CD14-positive monocyte (primary cell): ENCODE data around the gene ZNF503. TPM values are rescaled to one million over a fixed set of nuclear protein-coding genes. Genes with fewer than 3 reads are reported as not detected.

Experiments used
- DNase-seq, 3 donors: peaks; one replicate each; pipeline ENCODE4 v3.0.0-alpha.2; 2011 to 2022
- H2AFZ ChIP-seq: 2 replicates; pipeline ENCODE4 v1.6.0; 2012; ENCODE audit warnings: mild to moderate bottlenecking, low read depth, low read length, inconsistent platforms; ENCODE audit not compliant: insufficient read depth, poor library complexity, severe bottlenecking
- H3K27ac ChIP-seq, 2 donors: 1 replicate in 1 of 2; 2 replicates in 1 of 2; pipeline ENCODE4 v1.5.1; 2012 to 2013; ENCODE audit warnings: low read length in 2 of 2, control low read depth in 1 of 2, inconsistent platforms in 1 of 2, low read depth in 1 of 2, mild to moderate bottlenecking in 1 of 2
- H3K27me3 ChIP-seq, 2 donors: one replicate each; pipeline versions ENCODE4 v1.6.0 to v1.6.1; 2011 to 2013; ENCODE audit warnings: low read length in 2 of 2; ENCODE audit not compliant: control insufficient read depth in 2 of 2, insufficient read depth in 2 of 2
- H3K36me3 ChIP-seq, 2 donors: replicated peaks in 1 of 2; 1 replicate in 1 of 2; 2 replicates in 1 of 2; pipeline versions ENCODE4 v1.5.1 to v1.6.1; 2012 to 2013; ENCODE audit warnings: low read length in 2 of 2, control low read depth in 1 of 2, inconsistent platforms in 1 of 2, mild to moderate bottlenecking in 1 of 2; ENCODE audit not compliant: insufficient read depth in 2 of 2, control insufficient read depth in 1 of 2
- H3K4me1 ChIP-seq, 2 donors: 1 replicate in 1 of 2; 2 replicates in 1 of 2; pipeline versions ENCODE4 v1.5.1 to v1.6.1; 2012 to 2013; ENCODE audit warnings: low read length in 2 of 2, control low read depth in 1 of 2, inconsistent platforms in 1 of 2, mild to moderate bottlenecking in 1 of 2, moderate library complexity in 1 of 2; ENCODE audit not compliant: insufficient read depth in 2 of 2, control insufficient read depth in 1 of 2
- H3K4me2 ChIP-seq: replicated peaks from 2 replicates; pipeline ENCODE3; 2012; ENCODE audit warnings: low read length, moderate library complexity, mild to moderate bottlenecking; ENCODE audit not compliant: poor library complexity, severe bottlenecking; ENCODE audit errors: extremely low read depth
- H3K4me3 ChIP-seq, 3 experiments: fragments of 200-600 bp in 1 of 3; sonication (generic) in 1 of 3; replicated peaks in 1 of 3; 1 replicate in 2 of 3; 2 replicates in 1 of 3; pipeline ENCODE4 v1.5.1; 2011 to 2013; ENCODE audit warnings: low read length in 3 of 3, mild to moderate bottlenecking in 3 of 3, control low read depth in 2 of 3, low read depth in 2 of 3, inconsistent platforms in 1 of 3, moderate library complexity in 1 of 3
- H3K79me2 ChIP-seq: 2 replicates; pipeline ENCODE4 v1.6.0; 2012; ENCODE audit warnings: mild to moderate bottlenecking, control low read depth, inconsistent platforms, low read length, moderate library complexity; ENCODE audit not compliant: insufficient read depth
- H3K9ac ChIP-seq: 2 replicates; pipeline ENCODE4 v1.6.0; 2017; ENCODE audit warnings: low read length, mild to moderate bottlenecking; ENCODE audit not compliant: insufficient read depth, poor library complexity, severe bottlenecking
- H3K9me3 ChIP-seq, 2 donors: replicated peaks in 1 of 2; 1 replicate in 1 of 2; 2 replicates in 1 of 2; pipeline versions ENCODE4 v1.5.1 to v1.6.1; 2012 to 2013; ENCODE audit warnings: low read length in 2 of 2, control low read depth in 1 of 2; ENCODE audit not compliant: control insufficient read depth in 1 of 2, insufficient read depth in 1 of 2
- H4K20me1 ChIP-seq: 2 replicates; pipeline ENCODE4 v1.6.0; 2012; ENCODE audit warnings: mild to moderate bottlenecking, low read length, control low read depth, moderate library complexity; ENCODE audit not compliant: insufficient read depth
- H3K27ac Mint-ChIP-seq, 7 donors: one replicate each; pipeline ENCODE4 v1.8.0; 2020; ENCODE audit warnings: mild to moderate bottlenecking in 7 of 7, mixed read lengths in 7 of 7, moderate library complexity in 6 of 7, inconsistent platforms in 2 of 7
- H3K27me3 Mint-ChIP-seq, 3 donors: one replicate each; pipeline ENCODE4 v1.8.0; 2021 to 2022; ENCODE audit warnings: low read depth in 3 of 3, mild to moderate bottlenecking in 3 of 3, mixed read lengths in 3 of 3, moderate library complexity in 3 of 3, inconsistent platforms in 1 of 3
- H3K36me3 Mint-ChIP-seq, 2 donors: one replicate each; pipeline ENCODE4 v1.8.0; 2020; ENCODE audit warnings: mixed read lengths in 2 of 2, inconsistent platforms in 1 of 2, mild to moderate bottlenecking in 1 of 2
- H3K4me1 Mint-ChIP-seq: one replicate; pipeline ENCODE4 v1.8.0; 2020; ENCODE audit warnings: mild to moderate bottlenecking, mixed read lengths
- H3K4me3 Mint-ChIP-seq, 2 donors: one replicate each; pipeline ENCODE4 v1.8.0; 2020; ENCODE audit warnings: mild to moderate bottlenecking in 2 of 2, mixed read lengths in 2 of 2, moderate library complexity in 1 of 2
- H3K9me3 Mint-ChIP-seq, 7 donors: one replicate each; pipeline ENCODE4 v1.8.0; 2020 to 2022; ENCODE audit warnings: mixed read lengths in 7 of 7, mild to moderate bottlenecking in 6 of 7, moderate library complexity in 6 of 7, inconsistent platforms in 2 of 7
- CTCF ChIP-seq: fragments of 200-600 bp; IDR thresholded peaks from one replicate; pipeline ENCODE4 v1.8.0; 2022; ENCODE audit warnings: antibody characterized with exemption, mild to moderate bottlenecking
- WGBS: methylation state at CpG from one replicate; pipeline ENCODE4 v1.1.5; 2013; ENCODE audit warnings: missing lambda C conversion rate; ENCODE audit not compliant: insufficient coverage; 5-methylcytosine and 5-hydroxymethylcytosine counted together
- intact Hi-C, 2 donors: fragments of 100-400 bp; cut with micrococcal nuclease; formaldehyde crosslinking; loops; one replicate each; pipeline versions ENCODE4 v1.15.0 to v1.15.1; 2023
- polyA plus RNA-seq, 3 donors: library from polyadenylated mRNA; depleted of rRNA in 1 of 3; unstranded in 2 of 3; stranded (reverse) in 1 of 3; fragments of 300-500 nt in 2 of 3; fragments of >200 nt in 1 of 3; fragmentation: Illumina TruSeq in 2 of 3; gene quantifications; 1 replicate in 2 of 3; 2 replicates in 1 of 3; pipeline ENCODE4 v1.2.3, GENCODE V29; 2012 to 2021

The ZNF503 gene
- polyA plus RNA-seq, 3 donors = 0.65 to 7.2 (median 1.3) TPM

GRCh38 chr10:75439811-75440210 lies 38.2 kb upstream of the ZNF503 start:
- Mint-ChIP-seq H3K27me3 (peaks cover 0 to 2% (median 0%) of the 10 kb centered on the region in 3 donors), H3K9me3 (peaks cover 6 to 22% (median 17%) of the 10 kb centered on the region in 7 donors), H3K4me1 (peaks cover 33% of the 10 kb centered on the region), H3K4me3 (no peak overlapping the region), H3K36me3 (peaks cover 44 to 65% of the 10 kb centered on the region in 2 donors), H3K27ac (peak overlapping the region in 3 of 7 donors; percentile 11 to 58 (median 55))
- Histone ChIP-seq H3K4me2 (no peak overlapping the region), H2AFZ (no peak overlapping the region), H3K4me1 (peaks cover under 1 to 1% of the 10 kb centered on the region in 2 donors), H3K27me3 (no peaks in the 10 kb centered on the region), H3K27ac (no peak overlapping the region), H3K79me2 (peaks cover 98% of the 10 kb centered on the region), H3K4me3 (no peak overlapping the region), H4K20me1 (peaks cover 40% of the 10 kb centered on the region), H3K9ac (no peak overlapping the region), H3K9me3 (peaks cover 5 to 17% of the 10 kb centered on the region in 2 donors), H3K36me3 (peaks cover 33 to 63% of the 10 kb centered on the region in 2 donors)
- intact Hi-C loops = no loop called here
- DNase-seq = no peak
- TF ChIP-seq CTCF = no peak
- 97% methylated on average over 4 of the region's 4 CpGs for WGBS

- Histone ChIP-seq H3K79me2 (peaks cover 100% of the 10 kb centered on the region), H3K27ac (peak overlapping the region in 1 of 2 donors; percentile 21), H3K4me3 (no peak overlapping the region), H3K9ac (no peak overlapping the region), H3K4me1 (peaks cover 13 to 17% of the 10 kb centered on the region in 2 donors), H3K9me3 (peaks cover 0 to 3% of the 10 kb centered on the region in 2 donors), H3K4me2 (no peak overlapping the region), H2AFZ (no peak overlapping the region), H3K27me3 (no peaks in the 10 kb centered on the region), H3K36me3 (peaks cover 23 to 48% of the 10 kb centered on the region in 2 donors), H4K20me1 (peaks cover 50% of the 10 kb centered on the region)
- H3K36me3 Mint-ChIP-seq = peaks cover 35 to 51% of the 10 kb centered on the region in 2 donors
- no peak overlapping the region for H3K4me3 Mint-ChIP-seq
- TF ChIP-seq CTCF = no peak
- 100% methylated on average over 3 of the region's 3 CpGs for WGBS
- H3K4me1 Mint-ChIP-seq = peaks cover 48% of the 10 kb centered on the region
- peaks cover under 1 to 10% (median 5%) of the 10 kb centered on the region in 7 donors for H3K9me3 Mint-ChIP-seq
- H3K27ac Mint-ChIP-seq = no peak overlapping the region
- intact Hi-C loops = no loop called here
- no peak for DNase-seq
- peaks cover 0 to 2% (median 0%) of the 10 kb centered on the region in 3 donors for H3K27me3 Mint-ChIP-seq
These were observed 36.7 kb upstream of the ZNF503 start for GRCh38 chr10:75438275-75438674.
